CD4-positive, alpha-beta memory T cell (primary cell): ENCODE data around the gene SEH1L. TPM values are rescaled to one million over a fixed set of nuclear protein-coding genes. Genes with fewer than 3 reads are reported as not detected.

Experiments
- CTCF ChIA-PET: fragments of 350-600 bp; sonication (Branson Sonifier 250); formaldehyde crosslinking; loops from one replicate; lab custom pipeline; 2021; ENCODE audit warnings: inconsistent platforms; ENCODE audit not compliant: partially characterized antibody; lab: Charles Lee
- POLR2A ChIA-PET: fragments of 350-600 bp; sonication (Branson Sonifier 250); formaldehyde crosslinking; loops from one replicate; lab custom pipeline; 2021; ENCODE audit not compliant: partially characterized antibody; lab: Charles Lee
- DNase-seq, 5 donors: peaks; one replicate each; pipeline versions ENCODE4 v3.0.0 to v3.0.0-alpha.2; 2020 to 2022; ENCODE audit warnings: mixed read lengths in 1 of 5
- H3K27ac ChIP-seq: one replicate; pipeline ENCODE4 v1.7.0; 2013; ENCODE audit warnings: low read depth, low read length
- H3K27me3 ChIP-seq: 2 replicates; pipeline ENCODE4 v1.7.0; 2013; ENCODE audit warnings: mild to moderate bottlenecking, low read length, moderate library complexity; ENCODE audit not compliant: insufficient read depth
- H3K36me3 ChIP-seq: 2 replicates; pipeline ENCODE4 v1.7.0; 2013; ENCODE audit warnings: mild to moderate bottlenecking, low read length, moderate library complexity; ENCODE audit not compliant: insufficient read depth
- H3K4me1 ChIP-seq: 2 replicates; pipeline ENCODE4 v1.7.0; 2013; ENCODE audit warnings: mild to moderate bottlenecking, low read length, moderate library complexity; ENCODE audit not compliant: insufficient read depth
- H3K4me3 ChIP-seq, 2 donors: one replicate each; pipeline ENCODE4 v1.7.0; 2013; ENCODE audit warnings: low read length in 2 of 2, mild to moderate bottlenecking in 1 of 2
- H3K9me3 ChIP-seq, 2 donors: one replicate each; pipeline ENCODE4 v1.7.0; 2013; ENCODE audit warnings: low read length in 2 of 2, control low read depth in 1 of 2; ENCODE audit not compliant: control insufficient read depth in 1 of 2
- H3K27ac Mint-ChIP-seq, 7 donors: one replicate each; pipeline ENCODE4 v1.8.0; 2020 to 2021; ENCODE audit warnings: mixed read lengths in 7 of 7, mild to moderate bottlenecking in 6 of 7, inconsistent platforms in 3 of 7, moderate library complexity in 3 of 7
- H3K27me3 Mint-ChIP-seq, 2 donors: one replicate each; pipeline ENCODE4 v1.8.0; 2020 to 2021; ENCODE audit warnings: mixed read lengths in 2 of 2
- H3K36me3 Mint-ChIP-seq, 2 donors: one replicate each; pipeline ENCODE4 v1.8.0; 2020 to 2021; ENCODE audit warnings: mixed read lengths in 2 of 2, inconsistent platforms in 1 of 2, mild to moderate bottlenecking in 1 of 2
- H3K4me1 Mint-ChIP-seq, 4 donors: one replicate each; pipeline ENCODE4 v1.8.0; 2020 to 2021; ENCODE audit warnings: mixed read lengths in 4 of 4, mild to moderate bottlenecking in 1 of 4
- H3K4me3 Mint-ChIP-seq, 8 donors: one replicate each; pipeline ENCODE4 v1.8.0; 2020 to 2021; ENCODE audit warnings: mixed read lengths in 8 of 8, mild to moderate bottlenecking in 7 of 8, moderate library complexity in 6 of 8, inconsistent platforms in 3 of 8
- H3K9me3 Mint-ChIP-seq, 8 donors: one replicate each; pipeline ENCODE4 v1.8.0; 2020 to 2021; ENCODE audit warnings: mixed read lengths in 8 of 8, mild to moderate bottlenecking in 5 of 8, inconsistent platforms in 3 of 8, moderate library complexity in 1 of 8
- intact Hi-C: fragments of 100-400 bp; cut with micrococcal nuclease; formaldehyde crosslinking; loops from one replicate; pipeline ENCODE4 v1.15.1; 2023
- polyA plus RNA-seq, 2 donors: library from polyadenylated mRNA; unstranded; fragments of 300-500 nt; fragmentation: Illumina TruSeq; gene quantifications; one replicate each; pipeline ENCODE4 v1.2.3, GENCODE V29; 2021
- total RNA-seq, 2 experiments: library from RNA; stranded (reverse); gene quantifications; one replicate each; pipeline ENCODE4 v1.2.3, GENCODE V29; 2021

The SEH1L gene
- total and polyA plus RNA-seq, 4 experiments from 2014 or later: 27.6 to 31.3 (median 29.3) TPM

- Histone ChIP-seq H3K4me1 (peaks cover 39% of the 10 kb centered on the region), H3K4me3 (no peak overlapping the region), H3K9me3 (no peaks in the 10 kb centered on the region), H3K27me3 (no peaks in the 10 kb centered on the region), H3K27ac (no peak overlapping the region), H3K36me3 (peaks cover 12% of the 10 kb centered on the region)
- ChIA-PET POLR2A (interaction anchor here (0.6 kb wide), 1 partner anchor 533 kb away, joined by 3 read pairs; no protein-coding TSS in a partner anchor), CTCF (interaction anchor here (0.8 to 2.0 kb wide), 4 partner anchors 9 to 64 kb away, joined by 3 to 6 read pairs (median 3); no protein-coding TSS in a partner anchor)
- H3K4me1 Mint-ChIP-seq: peaks cover 4 to 13% (median 9%) of the 10 kb centered on the region in 4 donors
- H3K36me3 Mint-ChIP-seq: peaks cover 5 to 12% of the 10 kb centered on the region in 2 donors
- intact Hi-C loops: no loop called here
- H3K4me3 Mint-ChIP-seq: peak overlapping the region in 2 of 8 donors; percentile 2 to 21
- DNase-seq: no peak
- H3K9me3 Mint-ChIP-seq: no peaks in the 10 kb centered on the region
- H3K27me3 Mint-ChIP-seq: no peaks in the 10 kb centered on the region
- H3K27ac Mint-ChIP-seq: peak overlapping the region in 2 of 7 donors; percentile 33 to 76
These were observed 50.7 kb downstream of the SEH1L start for GRCh38 chr18:12998332-12999060.

GRCh38 chr18:13003466-13003896 lies 55.7 kb downstream of the SEH1L start:
- Histone ChIP-seq H3K27me3 (no peaks in the 10 kb centered on the region), H3K4me3 (no peak overlapping the region), H3K4me1 (peaks cover 6% of the 10 kb centered on the region), H3K9me3 (no peaks in the 10 kb centered on the region), H3K36me3 (peaks cover 24% of the 10 kb centered on the region), H3K27ac (no peak overlapping the region)
- Mint-ChIP-seq H3K27ac (peak overlapping the region in 1 of 7 donors; percentile 68), H3K27me3 (no peaks in the 10 kb centered on the region), H3K9me3 (no peaks in the 10 kb centered on the region), H3K4me1 (peaks cover 12 to 18% (median 15%) of the 10 kb centered on the region in 4 donors), H3K36me3 (peaks cover 10 to 29% of the 10 kb centered on the region in 2 donors), H3K4me3 (no peak overlapping the region)
- DNase-seq: no peak
- ChIA-PET POLR2A (no interaction called here), CTCF (interaction anchor here (0.7 to 1.9 kb wide), 2 partner anchors 18 to 156 kb away, joined by 3 to 7 read pairs; no protein-coding TSS in a partner anchor)
- intact Hi-C loops: no loop called here

GRCh38 chr18:13004396-13004795 lies 56.6 kb downstream of the SEH1L start:
- H3K36me3 ChIP-seq: peaks cover 29% of the 10 kb centered on the region
- no peaks in the 10 kb centered on the region for H3K4me1 ChIP-seq
- Mint-ChIP-seq H3K9me3 (no peaks in the 10 kb centered on the region), H3K4me3 (no peak overlapping the region), H3K27me3 (no peaks in the 10 kb centered on the region), H3K4me1 (peaks cover 7 to 15% (median 13%) of the 10 kb centered on the region in 4 donors), H3K36me3 (peaks cover 17 to 35% of the 10 kb centered on the region in 2 donors), H3K27ac (no peak overlapping the region)
- no peaks in the 10 kb centered on the region for H3K27me3 ChIP-seq
- H3K27ac ChIP-seq: no peak overlapping the region
- no peak for DNase-seq
- H3K9me3 ChIP-seq: no peaks in the 10 kb centered on the region
- H3K4me3 ChIP-seq: no peak overlapping the region
- intact Hi-C loops: no loop called here
- ChIA-PET CTCF (interaction anchor here (1.9 kb wide), 1 partner anchor 155 kb away, joined by 7 read pairs; no protein-coding TSS in a partner anchor), POLR2A (no interaction called here)

- no peak for DNase-seq
- no peak overlapping the region for H3K4me3 ChIP-seq
- no peaks in the 10 kb centered on the region for H3K27me3 ChIP-seq
- no peak overlapping the region for H3K27ac Mint-ChIP-seq
- H3K36me3 Mint-ChIP-seq: peaks cover 13 to 35% of the 10 kb centered on the region in 2 donors
- H3K9me3 ChIP-seq: no peaks in the 10 kb centered on the region
- H3K27me3 Mint-ChIP-seq: no peaks in the 10 kb centered on the region
- H3K27ac ChIP-seq: no peak overlapping the region
- H3K4me1 ChIP-seq: no peaks in the 10 kb centered on the region
- POLR2A ChIA-PET: interaction anchor here (1.1 kb wide), 1 partner anchor 19 kb away, joined by 4 read pairs; no protein-coding TSS in a partner anchor
- no peak overlapping the region for H3K4me3 Mint-ChIP-seq
- no peaks in the 10 kb centered on the region for H3K9me3 Mint-ChIP-seq
- H3K4me1 Mint-ChIP-seq: peaks cover 6 to 13% (median 8%) of the 10 kb centered on the region in 4 donors
- intact Hi-C loops: no loop called here
- H3K36me3 ChIP-seq: peaks cover 28% of the 10 kb centered on the region
- CTCF ChIA-PET: interaction anchor here (2.1 kb wide), 1 partner anchor 154 kb away, joined by 9 read pairs; no protein-coding TSS in a partner anchor
These were observed 57.5 kb downstream of the SEH1L start for GRCh38 chr18:13005289-13005688.

GRCh38 chr18:13006531-13007247 lies 58.9 kb downstream of the SEH1L start:
- intact Hi-C loops: no loop called here
- CTCF ChIA-PET: interaction anchor here (2.1 kb wide), 1 partner anchor 153 kb away, joined by 9 read pairs; no protein-coding TSS in a partner anchor

GRCh38 chr18:13007248-13007560 lies 59.4 kb downstream of the SEH1L start:
- H3K27ac ChIP-seq: no peak overlapping the region

More at GRCh38 chr18:13006531-13007247, 58.9 kb downstream of the SEH1L start:
- H3K36me3 Mint-ChIP-seq: peaks cover 15 to 39% of the 10 kb centered on the region in 2 donors
- no peak overlapping the region for H3K4me3 ChIP-seq
- peak overlapping the region in 5 of 7 donors; percentile 38 to 69 (median 52) for H3K27ac Mint-ChIP-seq
- H3K4me1 ChIP-seq: no peaks in the 10 kb centered on the region
- no peak for DNase-seq
- no peak overlapping the region for H3K4me3 Mint-ChIP-seq
- H3K36me3 ChIP-seq: peaks cover 22% of the 10 kb centered on the region
- H3K27ac ChIP-seq: no peak overlapping the region
- H3K27me3 Mint-ChIP-seq: no peaks in the 10 kb centered on the region
- POLR2A ChIA-PET: no interaction called here
- H3K27me3 ChIP-seq: no peaks in the 10 kb centered on the region
- H3K9me3 ChIP-seq: no peaks in the 10 kb centered on the region
- H3K9me3 Mint-ChIP-seq: no peaks in the 10 kb centered on the region
- peaks cover 6 to 13% (median 8%) of the 10 kb centered on the region in 4 donors for H3K4me1 Mint-ChIP-seq

GRCh38 chr18:13011719-13012118 lies 63.9 kb downstream of the SEH1L start:
- H3K4me3 Mint-ChIP-seq: no peak overlapping the region

More at GRCh38 chr18:13007248-13007560, 59.4 kb downstream of the SEH1L start:
- no peak overlapping the region for H3K4me3 Mint-ChIP-seq
- ChIA-PET CTCF (no interaction called here), POLR2A (no interaction called here)
- H3K9me3 ChIP-seq: no peaks in the 10 kb centered on the region
- H3K36me3 ChIP-seq: peaks cover 24% of the 10 kb centered on the region
- no peaks in the 10 kb centered on the region for H3K4me1 ChIP-seq
- intact Hi-C loops: no loop called here
- no peaks in the 10 kb centered on the region for H3K27me3 ChIP-seq
- no peaks in the 10 kb centered on the region for H3K27me3 Mint-ChIP-seq
- no peak overlapping the region for H3K4me3 ChIP-seq
- H3K36me3 Mint-ChIP-seq: peaks cover 17 to 43% of the 10 kb centered on the region in 2 donors
- H3K4me1 Mint-ChIP-seq: peaks cover 7 to 13% (median 9%) of the 10 kb centered on the region in 4 donors
- peak overlapping the region in 1 of 7 donors; percentile 33 for H3K27ac Mint-ChIP-seq
- no peak for DNase-seq
- no peaks in the 10 kb centered on the region for H3K9me3 Mint-ChIP-seq

More at GRCh38 chr18:13011719-13012118, 63.9 kb downstream of the SEH1L start:
- Mint-ChIP-seq H3K4me1 (peaks cover 5 to 9% (median 7%) of the 10 kb centered on the region in 4 donors), H3K27ac (no peak overlapping the region), H3K27me3 (no peaks in the 10 kb centered on the region), H3K36me3 (peaks cover 47 to 73% of the 10 kb centered on the region in 2 donors), H3K9me3 (no peaks in the 10 kb centered on the region)
- ChIA-PET CTCF (no interaction called here), POLR2A (no interaction called here)
- Histone ChIP-seq H3K4me3 (no peak overlapping the region), H3K9me3 (no peaks in the 10 kb centered on the region), H3K36me3 (peaks cover 33% of the 10 kb centered on the region), H3K4me1 (no peaks in the 10 kb centered on the region), H3K27ac (no peak overlapping the region), H3K27me3 (no peaks in the 10 kb centered on the region)
- intact Hi-C loops: no loop called here
- no peak for DNase-seq
